Measurements from ENCODE around the gene PACS2.

Gene PACS2

DNA sequence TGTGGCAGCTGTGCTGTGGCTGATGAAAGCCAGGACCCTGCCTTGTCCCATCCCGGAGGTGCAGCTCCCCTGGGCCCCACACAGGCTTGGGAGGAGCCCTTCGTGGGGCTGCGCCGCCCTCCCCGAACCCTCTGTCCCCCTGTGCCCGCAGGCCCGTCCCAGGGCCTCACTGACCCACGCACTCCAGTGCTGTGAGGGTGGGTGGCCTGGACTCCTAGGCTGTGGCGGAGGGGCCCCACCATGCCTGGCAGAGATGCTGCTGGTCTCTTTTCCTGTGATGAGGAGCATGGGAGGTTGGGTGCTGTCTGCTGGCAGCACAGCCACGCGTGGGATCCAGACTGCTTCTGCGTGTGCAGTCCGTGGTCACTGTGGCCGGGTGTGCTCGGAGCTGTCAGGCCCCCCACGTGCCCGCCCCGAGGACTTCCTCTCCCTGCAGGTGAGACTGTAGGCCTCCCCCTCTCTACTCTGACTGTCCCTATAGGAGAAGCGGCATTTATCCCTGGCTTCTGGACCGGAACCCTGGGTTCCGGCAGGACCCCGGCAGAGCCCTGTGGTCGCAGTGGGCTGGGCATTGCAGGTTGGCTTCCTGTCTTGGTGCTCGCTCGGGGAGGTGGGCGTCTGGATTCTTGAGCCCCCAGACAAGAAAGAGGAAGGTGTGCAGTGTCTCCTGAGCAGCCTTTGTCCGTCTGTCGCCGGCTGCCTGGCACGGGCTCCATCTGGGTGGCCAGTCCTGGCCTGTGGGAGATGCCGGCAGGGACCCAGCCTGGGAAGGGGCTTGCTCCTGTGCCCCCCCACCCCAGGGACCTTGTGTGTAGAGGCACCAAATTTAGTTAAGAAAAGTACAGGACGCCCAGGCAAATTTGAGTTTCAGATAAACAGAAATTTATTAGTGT is 107.4 kb downstream of the PACS2 start:
- TF ChIP-seq, protein P1, sequence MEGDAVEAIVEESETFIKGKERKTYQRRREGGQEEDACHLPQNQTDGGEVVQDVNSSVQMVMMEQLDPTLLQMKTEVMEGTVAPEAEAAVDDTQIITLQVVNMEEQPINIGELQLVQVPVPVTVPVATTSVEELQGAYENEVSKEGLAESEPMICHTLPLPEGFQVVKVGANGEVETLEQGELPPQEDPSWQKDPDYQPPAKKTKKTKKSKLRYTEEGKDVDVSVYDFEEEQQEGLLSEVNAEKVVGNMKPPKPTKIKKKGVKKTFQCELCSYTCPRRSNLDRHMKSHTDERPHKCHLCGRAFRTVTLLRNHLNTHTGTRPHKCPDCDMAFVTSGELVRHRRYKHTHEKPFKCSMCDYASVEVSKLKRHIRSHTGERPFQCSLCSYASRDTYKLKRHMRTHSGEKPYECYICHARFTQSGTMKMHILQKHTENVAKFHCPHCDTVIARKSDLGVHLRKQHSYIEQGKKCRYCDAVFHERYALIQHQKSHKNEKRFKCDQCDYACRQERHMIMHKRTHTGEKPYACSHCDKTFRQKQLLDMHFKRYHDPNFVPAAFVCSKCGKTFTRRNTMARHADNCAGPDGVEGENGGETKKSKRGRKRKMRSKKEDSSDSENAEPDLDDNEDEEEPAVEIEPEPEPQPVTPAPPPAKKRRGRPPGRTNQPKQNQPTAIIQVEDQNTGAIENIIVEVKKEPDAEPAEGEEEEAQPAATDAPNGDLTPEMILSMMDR (IDR thresholded peaks at IDR 0.05; ENCODE audit: extremely low read depth, missing control alignments): no peak

DNA sequence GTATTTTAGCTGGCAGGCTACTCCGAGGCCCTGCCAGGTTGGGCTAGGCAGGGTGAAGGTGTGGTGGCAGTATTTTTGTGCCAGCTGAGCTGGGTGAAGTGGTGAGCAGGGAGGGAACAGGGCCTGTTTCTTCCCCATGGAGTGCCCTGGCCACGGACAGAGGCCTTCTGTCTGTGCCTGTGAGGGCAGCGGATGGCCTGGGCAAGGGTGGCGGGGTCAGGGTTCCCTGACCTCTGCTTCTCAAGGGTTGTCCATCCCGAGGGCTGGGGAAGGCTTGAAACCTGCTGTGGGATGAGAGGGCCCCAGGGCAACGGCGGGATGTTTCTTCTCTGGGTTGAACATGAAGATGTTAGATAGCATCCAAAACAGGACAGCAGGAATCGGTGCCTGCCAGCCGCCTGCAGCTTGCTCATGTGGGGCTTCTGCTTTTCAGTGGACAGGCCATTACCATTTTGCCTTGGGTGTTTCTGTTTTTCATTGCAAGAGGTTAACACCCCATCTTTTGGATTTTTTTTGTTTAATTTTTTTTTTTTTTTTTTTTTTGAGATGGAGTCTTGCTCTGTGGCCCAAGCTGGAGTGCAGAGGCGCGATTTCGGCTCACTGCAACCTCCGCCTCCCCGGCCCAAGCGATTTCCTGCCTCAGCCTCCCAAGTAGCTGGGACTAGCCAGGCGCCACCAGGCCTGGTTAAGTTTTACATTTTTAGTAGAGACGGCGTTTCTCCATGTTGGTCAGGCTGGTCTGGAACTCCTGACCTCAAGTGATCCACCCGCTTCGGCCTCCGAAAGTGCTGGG is 108.3 kb downstream of the PACS2 start:
- DNase-seq (ENCODE audit: low spot score): no peak
- TF ChIP-seq, protein P1 (IDR thresholded peaks at IDR 0.05; ENCODE audit: extremely low read depth, missing control alignments): no peak

More for the DNA sequence above, 107.4 kb downstream of the PACS2 start:
- DNase-seq (ENCODE audit: low spot score): no peak

DNA sequence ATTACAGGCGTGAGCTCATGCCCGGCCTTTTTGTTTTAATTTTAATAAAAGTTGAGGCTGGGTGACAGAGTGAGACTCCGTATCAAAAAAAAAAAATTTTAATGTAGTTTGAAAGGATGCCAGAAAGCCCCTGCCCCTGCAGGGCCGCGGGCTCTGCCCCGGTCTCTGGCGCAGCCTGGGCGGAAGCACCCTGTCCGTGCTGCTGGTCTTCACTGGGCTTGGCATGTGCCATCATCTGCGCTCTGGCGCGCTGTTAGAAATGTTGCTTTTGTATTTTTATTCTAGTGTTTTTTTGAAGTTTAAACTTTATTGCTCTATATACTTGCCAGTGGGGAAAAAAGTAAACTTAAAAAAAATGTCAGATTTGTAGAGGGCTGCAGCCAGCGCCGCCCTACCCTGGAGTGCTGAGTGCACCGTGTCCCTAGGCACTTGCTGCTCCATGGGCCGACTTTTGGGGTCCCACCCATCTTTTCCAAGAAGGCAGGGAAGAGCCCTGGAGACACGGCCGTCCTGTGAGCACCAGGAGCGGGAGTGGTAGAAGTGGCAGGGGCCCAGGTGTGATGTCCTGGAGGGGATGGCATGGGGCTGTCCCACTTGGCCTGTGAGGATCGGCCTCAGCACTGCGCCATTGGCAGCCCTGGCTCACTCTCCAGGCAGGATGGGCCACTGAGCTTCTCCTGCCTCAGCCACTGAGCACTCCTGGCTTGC is 109.1 kb downstream of the PACS2 start:
- TF ChIP-seq, protein P1 (IDR thresholded peaks at IDR 0.05; ENCODE audit: extremely low read depth, missing control alignments): no peak
- DNase-seq (ENCODE audit: low spot score): no peak

DNA sequence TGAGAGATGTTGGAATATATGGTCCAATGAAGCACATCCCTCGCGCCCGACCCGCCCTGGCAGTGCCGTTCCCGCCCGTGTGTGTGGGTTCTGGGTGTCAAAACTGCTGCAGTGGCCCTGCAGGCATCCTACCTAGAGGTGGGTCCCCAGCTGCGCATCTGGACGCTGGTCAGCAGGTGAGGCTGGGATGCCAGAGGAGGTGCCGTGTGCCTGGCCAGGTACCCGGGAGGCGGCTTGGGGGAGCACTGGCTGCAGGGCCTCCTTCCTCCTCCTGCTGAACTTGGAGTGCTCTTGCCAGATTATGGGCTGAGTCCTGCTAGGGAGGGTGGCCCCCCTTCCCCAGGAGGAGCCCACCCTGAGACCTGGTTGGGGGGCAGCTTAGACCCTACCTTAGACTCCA is 110.3 kb downstream of the PACS2 start:
- TF ChIP-seq, protein P1 (IDR thresholded peaks at IDR 0.05; ENCODE audit: extremely low read depth, missing control alignments): no peak
- DNase-seq (ENCODE audit: low spot score): no peak

DNA sequence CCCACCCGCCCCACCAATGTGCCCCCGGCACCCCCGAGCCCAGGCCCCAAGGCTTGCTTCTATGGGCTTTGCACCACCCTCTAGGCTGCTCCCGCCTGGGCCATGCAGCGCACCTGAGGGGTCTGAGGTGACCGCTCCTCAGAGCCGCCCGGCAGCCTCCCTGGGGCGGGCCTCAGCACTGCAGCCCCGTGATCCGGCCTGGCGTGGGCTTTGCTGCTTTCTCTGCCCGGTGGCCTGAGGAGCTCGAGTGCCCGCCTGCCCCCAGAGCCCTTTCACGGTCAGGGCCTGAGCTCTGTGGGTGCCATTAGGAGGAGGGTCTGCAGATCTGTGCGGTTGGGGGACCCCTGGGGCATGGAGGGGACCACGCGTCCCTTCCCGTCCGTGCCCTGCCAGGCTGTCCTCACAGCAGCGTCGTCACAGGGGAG is 111.3 kb downstream of the PACS2 start:
- TF ChIP-seq, protein P1 (IDR thresholded peaks at IDR 0.05; ENCODE audit: extremely low read depth, missing control alignments): no peak
- no peak for DNase-seq (ENCODE audit: low spot score)

DNA sequence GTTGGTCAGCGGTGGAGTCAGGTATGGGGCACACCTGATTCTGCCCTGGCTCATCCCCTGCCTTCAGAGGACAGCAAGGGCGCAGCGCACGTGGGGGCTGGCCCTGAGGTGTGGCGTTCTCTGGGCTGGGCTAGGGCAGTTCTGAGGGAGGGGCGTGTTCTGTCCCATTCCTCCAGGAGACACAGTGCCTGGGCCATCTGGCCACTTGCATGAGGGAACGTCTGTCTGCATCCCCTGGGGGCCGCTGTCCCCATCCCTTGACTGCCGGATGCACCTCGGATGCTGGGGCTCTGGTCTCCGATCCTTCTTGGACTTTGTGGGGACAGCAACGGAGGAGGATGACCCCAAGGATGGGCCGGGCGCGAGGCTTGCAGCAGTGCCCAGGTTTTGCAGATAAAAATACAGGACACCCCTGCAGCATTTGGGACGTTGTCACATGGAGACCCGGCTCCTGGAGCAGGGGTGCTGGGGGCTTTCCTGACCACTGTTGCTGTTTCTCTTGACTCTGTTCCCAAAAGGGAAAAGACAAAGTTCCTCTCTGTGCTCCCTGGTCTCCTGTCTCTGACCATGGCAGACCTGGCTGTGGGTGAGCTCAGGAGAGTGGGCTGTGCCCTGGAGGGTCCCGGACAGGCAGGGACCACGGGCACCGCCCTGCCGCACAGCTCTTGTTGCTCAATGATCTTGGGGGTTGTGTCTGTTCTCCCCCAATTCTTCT is 112.0 kb downstream of the PACS2 start:
- TF ChIP-seq, protein P1 (IDR thresholded peaks at IDR 0.05; ENCODE audit: extremely low read depth, missing control alignments): no peak
- no peak for DNase-seq (ENCODE audit: low spot score)
